Panc1 (cell line): ENCODE results near the gene MR1.

Experiments used
- CTCF ChIP-seq: fragments of 450-650 bp; IDR thresholded peaks from 2 replicates; pipeline ENCODE4 v1.5.1; 2017; ENCODE audit warnings: mild to moderate bottlenecking
- TCF7L2 ChIP-seq: IDR thresholded peaks from 2 replicates; pipeline ENCODE4 v1.6.1; 2011; ENCODE audit warnings: mild to moderate bottlenecking, low read depth, low read length, inconsistent platforms

DNA sequence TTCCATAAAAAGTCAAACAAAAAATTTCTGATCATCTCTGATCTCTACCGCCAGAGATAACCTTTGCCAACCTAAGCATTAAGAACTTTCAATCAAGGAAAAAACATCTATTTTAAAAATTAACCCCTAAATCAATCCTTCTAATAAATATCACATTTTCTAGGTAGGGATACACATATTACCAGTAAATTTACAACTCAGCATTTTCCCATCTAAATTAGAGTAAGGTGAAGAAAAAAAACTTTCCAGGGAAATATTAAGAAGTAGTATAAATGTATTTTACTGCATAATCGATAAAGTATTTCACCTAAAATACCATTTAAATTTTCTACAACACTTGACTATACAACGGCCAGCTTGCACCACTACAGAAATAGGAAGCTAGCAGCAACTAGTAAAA is 12.6 kb upstream of the MR1 start:
- no peak for TF ChIP-seq CTCF
- no peak for TF ChIP-seq TCF7L2
